Measurements from ENCODE around the gene MED12L.
A peak's percentile ranks its signal among the peaks of the same experiment; 100 is the strongest.

The MED12L gene

DNA sequence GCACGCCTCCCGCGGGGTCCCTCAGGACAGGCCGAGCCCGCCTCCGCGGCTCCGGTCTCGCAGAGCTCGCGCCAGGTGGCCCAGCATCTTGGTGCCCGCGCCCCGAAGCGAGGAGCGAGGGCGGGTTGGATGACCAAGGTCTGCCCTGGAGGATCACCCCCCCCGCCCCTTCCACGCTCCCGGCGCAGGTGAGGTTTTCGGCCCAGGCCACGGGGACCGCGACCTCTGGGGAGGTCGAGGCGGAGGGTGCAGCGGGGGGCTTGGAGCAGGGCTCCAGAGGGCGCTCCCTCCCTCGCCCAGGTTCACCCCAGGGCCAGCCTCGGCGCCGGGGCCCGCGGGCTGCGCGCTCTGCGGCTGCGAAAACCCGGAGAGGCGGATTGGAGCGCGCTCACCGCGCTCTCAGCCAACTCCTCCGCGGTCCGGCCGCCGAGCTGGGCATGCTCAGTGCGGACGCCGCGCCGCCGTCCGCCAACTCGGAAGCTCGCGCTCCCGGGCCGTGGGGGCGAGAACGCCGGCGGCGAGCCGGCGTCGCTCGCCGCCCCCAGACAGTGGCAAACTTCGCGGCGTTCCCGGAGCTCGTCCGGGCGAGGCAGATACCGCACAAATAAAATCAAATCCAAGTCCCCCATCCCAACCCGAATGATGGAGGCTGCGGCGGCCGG, at the start of gene MED12L:
Gene MED12L, plus strand, starts transcription at position 438 of the 662 bp plus-strand sequence. CDS start 1,263 bp downstream, outside the sequence.
- DNase-seq (ENCODE audit: low read depth, low spot score): peak; percentile 74
- TF ChIP-seq, protein P1, sequence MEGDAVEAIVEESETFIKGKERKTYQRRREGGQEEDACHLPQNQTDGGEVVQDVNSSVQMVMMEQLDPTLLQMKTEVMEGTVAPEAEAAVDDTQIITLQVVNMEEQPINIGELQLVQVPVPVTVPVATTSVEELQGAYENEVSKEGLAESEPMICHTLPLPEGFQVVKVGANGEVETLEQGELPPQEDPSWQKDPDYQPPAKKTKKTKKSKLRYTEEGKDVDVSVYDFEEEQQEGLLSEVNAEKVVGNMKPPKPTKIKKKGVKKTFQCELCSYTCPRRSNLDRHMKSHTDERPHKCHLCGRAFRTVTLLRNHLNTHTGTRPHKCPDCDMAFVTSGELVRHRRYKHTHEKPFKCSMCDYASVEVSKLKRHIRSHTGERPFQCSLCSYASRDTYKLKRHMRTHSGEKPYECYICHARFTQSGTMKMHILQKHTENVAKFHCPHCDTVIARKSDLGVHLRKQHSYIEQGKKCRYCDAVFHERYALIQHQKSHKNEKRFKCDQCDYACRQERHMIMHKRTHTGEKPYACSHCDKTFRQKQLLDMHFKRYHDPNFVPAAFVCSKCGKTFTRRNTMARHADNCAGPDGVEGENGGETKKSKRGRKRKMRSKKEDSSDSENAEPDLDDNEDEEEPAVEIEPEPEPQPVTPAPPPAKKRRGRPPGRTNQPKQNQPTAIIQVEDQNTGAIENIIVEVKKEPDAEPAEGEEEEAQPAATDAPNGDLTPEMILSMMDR (IDR thresholded peaks at IDR 0.05; ENCODE audit: low read depth, low read length): no peak
- H3K4me3 ChIP-seq (ENCODE audit: low read depth, low read length): peak within 1 kb of the TSS; percentile 56
- in situ Hi-C loops (cut with HindIII; ENCODE audit: low sequenced_read_pairs): no loop called here

DNA sequence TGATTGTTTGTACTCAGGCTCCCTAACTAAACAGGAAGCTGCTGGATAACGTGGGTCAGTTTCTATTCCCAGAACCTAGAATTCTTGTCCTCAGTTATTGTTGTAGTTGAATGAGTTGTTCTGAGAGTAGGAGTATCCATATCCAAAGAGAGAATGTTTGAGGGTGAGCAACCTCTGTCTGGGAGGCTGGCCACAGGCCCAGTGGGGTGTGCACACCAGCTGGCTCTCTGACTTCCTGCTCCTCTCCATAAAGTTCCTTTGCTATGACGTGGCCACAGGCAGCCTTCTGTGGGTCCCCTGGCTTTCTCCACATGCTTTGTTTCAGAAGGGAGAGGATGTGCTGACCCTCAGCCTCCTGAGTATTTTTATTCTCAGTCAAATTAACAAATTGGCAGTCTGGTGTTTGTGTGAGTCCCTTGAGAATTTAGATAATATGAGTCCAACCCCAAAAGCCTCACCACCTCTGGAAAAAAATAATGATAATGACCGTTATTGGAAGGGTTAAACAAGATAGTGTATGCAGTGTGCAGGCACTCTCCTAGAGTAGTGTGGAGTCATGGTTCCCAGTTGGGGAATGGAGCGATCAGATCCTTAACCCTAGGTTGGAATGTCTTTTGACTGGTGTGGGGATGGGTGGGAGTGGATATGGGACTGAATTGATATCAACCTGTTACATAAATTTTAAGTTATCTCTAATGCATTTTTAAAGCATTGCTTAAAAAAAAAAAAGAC, 47.6 kb upstream of the MED12L start:
- peak; percentile 96 for DNase-seq (ENCODE audit: low read depth, low spot score)
- in situ Hi-C loops (cut with HindIII; ENCODE audit: low sequenced_read_pairs): no loop called here
- no peak overlapping the region for H3K4me3 ChIP-seq (ENCODE audit: low read depth, low read length)
- TF ChIP-seq, protein P1 (IDR thresholded peaks at IDR 0.05; ENCODE audit: low read depth, low read length): no peak

DNA sequence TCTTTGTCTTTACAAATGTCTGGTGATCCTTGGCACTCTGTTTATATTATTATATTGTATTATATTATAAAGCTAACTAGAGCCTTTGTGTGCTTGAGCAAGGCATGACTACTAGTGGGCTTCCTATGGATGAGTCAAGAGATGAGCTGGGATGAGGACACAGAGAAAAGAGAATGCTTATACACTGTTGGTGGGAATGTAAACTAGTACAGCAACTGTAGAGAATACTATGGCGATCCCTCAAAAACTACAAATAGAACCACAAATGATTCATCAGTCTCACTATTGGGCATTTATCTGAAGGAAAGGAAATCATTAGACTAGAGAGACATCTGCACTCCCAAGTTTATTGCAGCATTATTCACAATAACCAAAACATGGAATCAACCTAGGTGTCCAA, 40.8 kb upstream of the MED12L start:
- in situ Hi-C loops (cut with HindIII; ENCODE audit: low sequenced_read_pairs): no loop called here
- TF ChIP-seq, protein P1 (IDR thresholded peaks at IDR 0.05; ENCODE audit: low read depth, low read length): no peak
- no peak overlapping the region for H3K4me3 ChIP-seq (ENCODE audit: low read depth, low read length)
- DNase-seq (ENCODE audit: low read depth, low spot score): peak; percentile 52

- DNase-seq (ENCODE audit: low read depth, low spot score): no peak
- TF ChIP-seq, protein P1 (IDR thresholded peaks at IDR 0.05; ENCODE audit: low read depth, low read length): no peak
- in situ Hi-C loops (cut with HindIII; ENCODE audit: low sequenced_read_pairs): no loop called here
- no peak overlapping the region for H3K4me3 ChIP-seq (ENCODE audit: low read depth, low read length)
Measured at GRCh38 chr3:151047636-151048035, 37.8 kb upstream of the MED12L start.

DNA sequence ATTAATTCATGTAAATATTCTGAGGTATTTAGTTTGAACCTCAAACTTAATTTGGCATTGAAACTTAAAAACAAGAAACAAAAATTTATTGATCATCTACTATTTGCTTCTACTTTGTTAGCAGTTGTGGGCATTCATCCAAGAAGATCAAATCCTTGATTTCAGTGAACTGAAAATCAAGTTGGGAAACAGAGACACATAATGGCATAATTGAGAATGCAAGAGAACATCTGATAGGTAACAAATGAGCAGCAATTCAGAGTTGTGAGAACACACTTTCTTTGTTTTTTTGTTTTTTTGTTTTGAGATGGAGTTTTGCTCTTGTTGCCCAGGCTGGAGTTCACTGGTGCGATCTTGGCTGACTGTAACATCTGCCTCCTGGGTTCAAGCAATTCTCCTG, 33.9 kb upstream of the MED12L start:
- no peak overlapping the region for H3K4me3 ChIP-seq (ENCODE audit: low read depth, low read length)
- in situ Hi-C loops (cut with HindIII; ENCODE audit: low sequenced_read_pairs): no loop called here
- TF ChIP-seq, protein P1 (IDR thresholded peaks at IDR 0.05; ENCODE audit: low read depth, low read length): no peak
- no peak for DNase-seq (ENCODE audit: low read depth, low spot score)

DNA sequence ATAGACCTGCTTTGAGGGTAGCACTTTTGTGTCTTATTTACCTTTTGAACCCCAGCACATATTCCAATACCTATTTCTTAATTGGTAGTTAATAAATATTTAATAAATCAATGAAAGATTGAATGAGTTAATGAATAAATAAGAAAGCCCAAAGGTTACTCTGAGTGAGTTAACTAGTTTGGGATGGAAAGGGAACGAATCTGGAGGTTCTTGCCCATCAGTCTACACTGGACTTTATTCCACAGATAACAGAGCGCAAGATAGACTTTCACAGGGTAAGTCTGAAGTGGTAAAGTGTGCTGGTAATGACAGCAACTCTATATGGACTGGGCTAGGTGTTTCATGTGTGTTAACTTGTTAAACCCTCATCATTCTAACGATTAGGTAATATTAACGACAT, 33.1 kb upstream of the MED12L start:
- H3K4me3 ChIP-seq (ENCODE audit: low read depth, low read length): no peak overlapping the region
- DNase-seq (ENCODE audit: low read depth, low spot score): no peak
- TF ChIP-seq, protein P1 (IDR thresholded peaks at IDR 0.05; ENCODE audit: low read depth, low read length): no peak
- in situ Hi-C loops (cut with HindIII; ENCODE audit: low sequenced_read_pairs): no loop called here

Measured in astrocyte of the spinal cord (primary cell).